H1 (cell line): Measurements from ENCODE around the gene CXCL1.

Experiments used
- ATF2 ChIP-seq: IDR thresholded peaks from 2 replicates; pipeline ENCODE4 v1.6.1; 2012; ENCODE audit warnings: low read length, inconsistent platforms
- CTCF ChIP-seq, 3 experiments: IDR thresholded peaks; 1 replicate in 2 of 3; 2 replicates in 1 of 3; pipeline versions ENCODE4 v1.5.1 to v1.6.1; 2011; ENCODE audit warnings: low read length in 3 of 3, mild to moderate bottlenecking in 3 of 3, inconsistent platforms in 2 of 3, low read depth in 1 of 3, moderate library complexity in 1 of 3; ENCODE audit not compliant: insufficient read depth in 1 of 3; ENCODE audit errors: control extremely low read depth in 1 of 3
- EZH2 ChIP-seq: fragments of 200-600 bp; sonication (generic); IDR thresholded peaks from 2 replicates; pipeline ENCODE4 v1.7.1; 2012; ENCODE audit warnings: low read depth, mild to moderate bottlenecking, moderate library complexity, low read length, inconsistent platforms; ENCODE audit not compliant: severe bottlenecking
- NRF1 ChIP-seq: IDR thresholded peaks from 2 replicates; pipeline ENCODE4 v1.6.1; 2011; ENCODE audit warnings: mild to moderate bottlenecking, low read depth, low read length, improper control_type of control experiment
- POLR2A ChIP-seq, 2 experiments: IDR thresholded peaks; 1 replicate in 1 of 2; 2 replicates in 1 of 2; pipeline ENCODE4 v1.6.1; 2011; ENCODE audit warnings: low read depth in 2 of 2, low read length in 2 of 2, mild to moderate bottlenecking in 2 of 2; ENCODE audit errors: control extremely low read depth in 1 of 2
- SIRT6 ChIP-seq: IDR thresholded peaks from one replicate; pipeline ENCODE4 v1.7.1; 2012; ENCODE audit warnings: low read length, inconsistent platforms
- TAF1 ChIP-seq: IDR thresholded peaks from 2 replicates; pipeline ENCODE4 v1.6.1; 2011; ENCODE audit warnings: mild to moderate bottlenecking, low read depth, low read length
- USF2 ChIP-seq: IDR thresholded peaks from 2 replicates; pipeline ENCODE4 v1.6.1; 2011; ENCODE audit warnings: low read length, improper control_type of control experiment
- YY1 ChIP-seq: IDR thresholded peaks from 2 replicates; pipeline ENCODE4 v1.6.1; 2011; ENCODE audit warnings: low read depth, mild to moderate bottlenecking, low read length
- ZNF274 ChIP-seq: IDR thresholded peaks from 2 replicates; pipeline ENCODE4 v1.7.0; 2012; ENCODE audit warnings: low read length, borderline replicate concordance; ENCODE audit errors: extremely low read depth

GRCh38 chr4:73839071-73839470, 30.1 kb upstream of the CXCL1 start:
- TF ChIP-seq EZH2 = no peak
- TF ChIP-seq CTCF (IDR thresholded peaks at IDR 0.05; ENCODE audit: control extremely low read depth in 1 of 3, insufficient read depth in 1 of 3, low read depth in 1 of 3, low read length in 3 of 3) = no peak
- no peak for TF ChIP-seq USF2
- TF ChIP-seq POLR2A (IDR thresholded peaks at IDR 0.05; ENCODE audit: control extremely low read depth in 1 of 2, low read depth in 2 of 2, low read length in 2 of 2) = no peak
- TF ChIP-seq NRF1 = no peak
- no peak for TF ChIP-seq ATF2
- TF ChIP-seq TAF1 = no peak
- TF ChIP-seq ZNF274 = no peak
- no peak for TF ChIP-seq SIRT6
- no peak for TF ChIP-seq YY1
